Esophagus squamous epithelium (tissue), 5 donors: Measurements from ENCODE around the gene USP20. TPM values are rescaled to one million over a fixed set of nuclear protein-coding genes. Genes with fewer than 3 reads are reported as not detected.

Experiments
- DNase-seq: peaks from one replicate; lab custom pipeline; 2025; lab: John Stamatoyannopoulos, UW
- H3K27ac ChIP-seq, 4 donors: fragments of 200-600 bp; sonication (generic); one replicate each; pipeline ENCODE4 v1.5.1; 2016 to 2019; ENCODE audit warnings: mild to moderate bottlenecking in 1 of 4
- H3K27me3 ChIP-seq, 4 donors: fragments of 200-600 bp; sonication (generic); 1 replicate in 3 of 4; 2 replicates in 1 of 4; pipeline versions ENCODE4 v1.5.1 to v1.6.0; 2017 to 2021; ENCODE audit warnings: antibody characterized with exemption in 1 of 4
- H3K36me3 ChIP-seq, 3 donors: fragments of 200-600 bp; sonication (generic); one replicate each; pipeline ENCODE4 v1.5.1; 2016 to 2019
- H3K4me1 ChIP-seq, 3 donors: fragments of 200-600 bp; sonication (generic); one replicate each; pipeline ENCODE4 v1.5.1; 2017 to 2019
- H3K4me3 ChIP-seq, 4 donors: fragments of 200-600 bp; sonication (generic); 1 replicate in 3 of 4; 2 replicates in 1 of 4; pipeline ENCODE4 v1.5.1; 2016 to 2019; ENCODE audit warnings: mild to moderate bottlenecking in 2 of 4, moderate library complexity in 1 of 4
- H3K9me3 ChIP-seq, 3 donors: fragments of 200-600 bp; sonication (generic); one replicate each; pipeline ENCODE4 v1.5.1; 2016 to 2019
- CTCF ChIP-seq, 6 experiments: fragments of 450-650 bp in 4 of 6; fragments of 200-600 bp in 2 of 6; sonication (generic) in 2 of 6; IDR thresholded peaks; one replicate each; pipeline ENCODE4 v1.5.1; 2016 to 2019; ENCODE audit warnings: antibody characterized with exemption in 6 of 6, mild to moderate bottlenecking in 4 of 6, moderate library complexity in 4 of 6
- POLR2A ChIP-seq, 4 donors: fragments of 450-650 bp; IDR thresholded peaks; one replicate each; pipeline ENCODE4 v1.6.1; 2017; ENCODE audit warnings: antibody characterized with exemption in 4 of 4, mild to moderate bottlenecking in 4 of 4, moderate library complexity in 3 of 4
- WGBS, 2 donors: methylation state at CpG; one replicate each; pipeline ENCODE4 v1.1.5; 2018; 5-methylcytosine and 5-hydroxymethylcytosine counted together
- intact Hi-C: fragments of 100-400 bp; cut with DNase I; formaldehyde crosslinking; loops from one replicate; pipeline ENCODE4 v1.15.0; 2022
- small RNA-seq, 4 donors: library from RNA; depleted of rRNA; stranded (forward); fragments of <200 nt; gene quantifications; one replicate each; pipeline ENCODE3, GENCODE V24; 2016
- total RNA-seq, 4 donors: library from RNA; depleted of rRNA; stranded (reverse); fragments of >200 nt; gene quantifications; one replicate each; pipeline ENCODE4 v1.1.0, GENCODE V29; 2016
- donor health status: DM: yes; HTN: yes; CAD: no.

The USP20 gene
- total RNA-seq, 4 donors from 2014 or later: 12.3 to 19.7 (median 13.6) TPM

- H3K36me3 ChIP-seq: peaks cover 0 to 89% (median 12%) of the 10 kb centered on the region in 3 donors
- peaks cover 0 to 11% (median 0%) of the 10 kb centered on the region in 3 donors for H3K4me1 ChIP-seq
- no peaks in the 10 kb centered on the region for H3K27me3 ChIP-seq
- no peak overlapping the region for H3K4me3 ChIP-seq
- intact Hi-C loops: no loop called here
- no peak for TF ChIP-seq POLR2A (IDR thresholded peaks at IDR 0.05)
- TF ChIP-seq CTCF (IDR thresholded peaks at IDR 0.05): no peak
- 78 to 90% methylated on average over 4 to 6 of the region's 6 CpGs for WGBS, 2 donors
- DNase-seq: no peak
- H3K9me3 ChIP-seq: no peaks in the 10 kb centered on the region
- H3K27ac ChIP-seq: no peak overlapping the region
These were observed 88.3 kb downstream of the USP20 start for GRCh38 chr9:129923589-129923988.

GRCh38 chr9:129929496-129930125 is 94.4 kb downstream of the USP20 start:
- DNase-seq: no peak
- Histone ChIP-seq H3K36me3 (peaks cover 0 to 45% (median 0%) of the 10 kb centered on the region in 3 donors), H3K4me1 (peaks cover 4 to 48% (median 26%) of the 10 kb centered on the region in 3 donors), H3K27ac (no peak overlapping the region), H3K9me3 (no peaks in the 10 kb centered on the region), H3K4me3 (no peak overlapping the region), H3K27me3 (no peaks in the 10 kb centered on the region)
- TF ChIP-seq CTCF (IDR thresholded peaks at IDR 0.05) (no peak), POLR2A (IDR thresholded peaks at IDR 0.05) (no peak)
- intact Hi-C loops: no loop called here
- WGBS, 2 donors: 68 to 81% methylated on average over 8 to 9 of the region's 9 CpGs

- no peak for DNase-seq
- Histone ChIP-seq H3K4me3 (no peak overlapping the region), H3K27me3 (no peaks in the 10 kb centered on the region), H3K4me1 (peaks cover 4 to 58% (median 32%) of the 10 kb centered on the region in 3 donors), H3K36me3 (peaks cover 0 to 34% (median 0%) of the 10 kb centered on the region in 3 donors), H3K9me3 (no peaks in the 10 kb centered on the region), H3K27ac (peak overlapping the region in 3 of 4 donors; percentile 28 to 53 (median 47))
- intact Hi-C loops: no loop called here
- WGBS, 2 donors: 50 to 90% methylated on average over 1 to 2 of the region's 2 CpGs
- TF ChIP-seq CTCF (IDR thresholded peaks at IDR 0.05) (no peak), POLR2A (IDR thresholded peaks at IDR 0.05) (no peak)
These were observed 95.5 kb downstream of the USP20 start for GRCh38 chr9:129930743-129931142.

Small RNAs within 50 kb of the gene (small RNA-seq; reads per million reads assigned to genes)
- gene MIR6855: 0 to 0.27 (median 0.04) reads per million in 4 donors

Other genes with a start within 250 kb of the USP20 start
- gene C9orf50, start 214.4 kb upstream of the USP20 start, total RNA-seq: not detected
- 10 to 100 TPM; 14.0 to 17.6 (median 16.0) TPM for gene NTMT1, start 209.3 kb upstream of the USP20 start, total RNA-seq
- gene ASB6, start 193.3 kb upstream of the USP20 start, total RNA-seq: 10 to 100 TPM; 15.4 to 22.5 (median 17.6) TPM
- gene PRRX2, start 169.8 kb upstream of the USP20 start, total RNA-seq: 1 to 10 TPM in 3 of 4 donors, under 1 TPM in 1; 0.82 to 3.8 (median 2.3) TPM
- gene PTGES, start 82.4 kb upstream of the USP20 start, total RNA-seq: 10 to 100 TPM in 3 of 4 donors, 1 to 10 TPM in 1; 5.6 to 31.2 (median 14.9) TPM
- gene TOR1B, start 32.3 kb upstream of the USP20 start, total RNA-seq: 10 to 100 TPM; 16.1 to 17.3 (median 17.0) TPM
- gene TOR1A, start 11.3 kb upstream of the USP20 start, total RNA-seq: 10 to 100 TPM; 11.3 to 34.7 (median 24.8) TPM
- gene C9orf78, start 183 bp upstream of the USP20 start, total RNA-seq: 10 to 100 TPM; 31.2 to 92.3 (median 51.5) TPM
- 10 to 100 TPM; 19.7 to 47.7 (median 26.2) TPM for gene FNBP1, start 207.7 kb downstream of the USP20 start, total RNA-seq
- 10 to 100 TPM; 18.9 to 27.0 (median 23.2) TPM for gene GPR107, start 218.4 kb downstream of the USP20 start, total RNA-seq